Choroid plexus epithelial cell (primary cell): Measurements from ENCODE around the gene CHN2.

Experiments
- DNase-seq: peaks from one replicate; pipeline ENCODE4 v3.0.0-alpha.2; 2010; ENCODE audit warnings: low read depth
- H3K4me3 ChIP-seq: 2 replicates; pipeline ENCODE4 v1.5.1; 2011; ENCODE audit warnings: low read depth, mild to moderate bottlenecking, control low read depth, low read length, moderate library complexity
- TF ChIP-seq, protein P1 (sequence below): conservative IDR thresholded peaks from 2 replicates; pipeline ENCODE4 v1.5.1; 2011; ENCODE audit warnings: low read depth, mild to moderate bottlenecking, control low read depth, inconsistent platforms, low read length, moderate library complexity

CHN2 gene

DNA sequence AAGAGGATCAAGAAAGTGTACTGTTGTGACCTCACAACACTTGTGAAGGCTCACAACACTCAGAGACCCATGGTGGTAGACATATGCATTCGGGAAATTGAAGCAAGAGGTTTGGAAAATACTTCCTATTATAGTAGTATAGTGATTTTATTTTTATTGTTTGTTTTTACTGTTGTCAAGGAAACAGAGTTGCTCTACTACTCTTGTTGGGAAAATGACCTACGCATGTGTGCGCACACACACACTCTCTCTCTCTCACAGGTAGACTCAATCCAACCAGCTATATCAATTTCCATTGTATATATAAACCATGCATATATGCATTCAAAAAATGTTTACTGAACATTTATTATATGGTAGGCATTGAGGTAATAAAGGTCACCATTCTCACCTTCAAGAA is 305.4 kb downstream of the CHN2 start:
- no peak overlapping the region for H3K4me3 ChIP-seq
- no peak for DNase-seq
- TF ChIP-seq, protein P1, sequence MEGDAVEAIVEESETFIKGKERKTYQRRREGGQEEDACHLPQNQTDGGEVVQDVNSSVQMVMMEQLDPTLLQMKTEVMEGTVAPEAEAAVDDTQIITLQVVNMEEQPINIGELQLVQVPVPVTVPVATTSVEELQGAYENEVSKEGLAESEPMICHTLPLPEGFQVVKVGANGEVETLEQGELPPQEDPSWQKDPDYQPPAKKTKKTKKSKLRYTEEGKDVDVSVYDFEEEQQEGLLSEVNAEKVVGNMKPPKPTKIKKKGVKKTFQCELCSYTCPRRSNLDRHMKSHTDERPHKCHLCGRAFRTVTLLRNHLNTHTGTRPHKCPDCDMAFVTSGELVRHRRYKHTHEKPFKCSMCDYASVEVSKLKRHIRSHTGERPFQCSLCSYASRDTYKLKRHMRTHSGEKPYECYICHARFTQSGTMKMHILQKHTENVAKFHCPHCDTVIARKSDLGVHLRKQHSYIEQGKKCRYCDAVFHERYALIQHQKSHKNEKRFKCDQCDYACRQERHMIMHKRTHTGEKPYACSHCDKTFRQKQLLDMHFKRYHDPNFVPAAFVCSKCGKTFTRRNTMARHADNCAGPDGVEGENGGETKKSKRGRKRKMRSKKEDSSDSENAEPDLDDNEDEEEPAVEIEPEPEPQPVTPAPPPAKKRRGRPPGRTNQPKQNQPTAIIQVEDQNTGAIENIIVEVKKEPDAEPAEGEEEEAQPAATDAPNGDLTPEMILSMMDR, result no peak

- H3K4me3 ChIP-seq, result no peak overlapping the region
- peak; percentile 32 for DNase-seq
- TF ChIP-seq, protein P1, result no peak
Observed at GRCh38 chr7:29500719-29501118, 306.1 kb downstream of the CHN2 start.

DNA sequence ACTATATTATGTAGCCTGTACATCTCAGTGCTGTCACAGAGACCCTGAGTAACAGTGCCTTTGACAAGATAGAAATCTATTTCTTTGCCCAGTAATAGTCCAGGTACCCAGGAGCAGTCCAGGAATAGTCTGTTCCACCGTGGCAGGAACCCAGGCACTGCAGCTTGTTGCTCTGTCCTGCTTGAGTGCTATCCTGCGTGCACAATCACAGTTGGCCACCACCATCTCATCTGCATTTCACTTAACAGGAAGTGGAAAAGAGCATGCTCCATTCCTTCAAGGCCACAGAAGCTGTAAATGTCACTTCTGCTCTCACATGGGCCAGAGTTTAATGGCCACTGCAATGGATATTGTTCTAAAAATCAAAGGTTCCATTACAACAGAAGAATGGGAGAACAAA is 307.6 kb downstream of the CHN2 start:
- DNase-seq, result no peak
- H3K4me3 ChIP-seq, result no peak overlapping the region
- TF ChIP-seq, protein P1, result no peak

DNA sequence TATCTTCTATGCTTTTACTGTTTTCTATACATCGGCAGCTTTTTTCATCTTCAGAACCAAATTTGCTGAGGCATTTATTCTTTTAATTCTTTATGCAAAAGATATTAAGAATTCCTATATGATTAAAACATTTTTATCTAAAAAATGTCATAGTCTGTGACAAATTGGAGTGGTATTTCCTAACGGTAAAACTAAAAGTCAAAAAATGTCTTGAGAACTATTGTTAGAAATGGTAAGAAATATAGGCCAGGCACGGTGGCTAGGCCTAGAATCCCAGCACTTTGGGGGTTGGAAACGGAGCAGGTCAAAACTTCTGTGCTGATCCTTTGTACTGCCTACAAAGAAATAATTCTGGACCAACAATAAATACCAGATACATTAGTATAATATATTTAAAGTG is 311.4 kb downstream of the CHN2 start:
- H3K4me3 ChIP-seq, result no peak overlapping the region
- TF ChIP-seq, protein P1, result no peak
- no peak for DNase-seq

- H3K4me3 ChIP-seq, result no peak overlapping the region
- no peak for DNase-seq
- TF ChIP-seq, protein P1, result no peak
Observed at GRCh38 chr7:29508608-29509007, 314.0 kb downstream of the CHN2 start.

- TF ChIP-seq, protein P1, result no peak
- H3K4me3 ChIP-seq, result no peak overlapping the region
- DNase-seq, result no peak
Observed at GRCh38 chr7:29510028-29510427, 315.5 kb downstream of the CHN2 start.

DNA sequence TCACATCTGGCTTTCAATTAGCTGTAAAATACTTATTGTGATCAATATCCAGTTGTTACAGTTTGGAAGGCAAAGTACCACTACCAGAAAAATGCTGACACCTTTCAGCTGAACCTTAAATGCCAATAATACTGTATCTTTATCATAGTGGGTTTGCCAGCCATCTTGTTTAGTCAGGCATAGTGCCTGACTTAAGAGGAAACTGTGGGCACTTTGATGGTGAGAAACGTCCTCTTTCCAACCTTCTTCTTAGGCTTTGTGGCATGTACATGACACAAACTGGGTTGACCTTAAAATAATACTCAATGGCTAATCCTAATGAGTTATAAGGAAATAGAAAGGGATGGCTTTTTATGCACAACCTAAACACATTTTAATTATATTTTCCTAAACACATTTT is 316.8 kb downstream of the CHN2 start:
- no peak for DNase-seq
- no peak overlapping the region for H3K4me3 ChIP-seq
- TF ChIP-seq, protein P1, result no peak
